D721Med (cell line): ENCODE data around the gene RGS10.

Source experiments
- DNase-seq: peaks from one replicate; pipeline ENCODE4 v3.0.0; 2011; ENCODE audit warnings: low spot score; ENCODE audit not compliant: insufficient read length
- FAIRE-seq: peaks from 2 replicates; lab custom pipeline; 2011; peaks lifted over from hg19 to GRCh38; lab: Jason Lieb, UNC
- CTCF ChIP-seq: IDR thresholded peaks from 2 replicates; pipeline ENCODE4 v1.5.1; 2012; ENCODE audit warnings: mild to moderate bottlenecking, control low read depth; ENCODE audit not compliant: insufficient read depth; ENCODE audit errors: missing control alignments

The RGS10 gene

GRCh38 chr10:119521443-119522204, 20.9 kb downstream of the RGS10 start:
- FAIRE-seq: no peak
- DNase-seq: no peak
- TF ChIP-seq CTCF: no peak

- FAIRE-seq (no peak), DNase-seq (no peak)
- no peak for TF ChIP-seq CTCF
These were observed 22.2 kb downstream of the RGS10 start for GRCh38 chr10:119520283-119520682.

- no peak for TF ChIP-seq CTCF
- DNase-seq: no peak
- FAIRE-seq: no peak
These were observed 23.6 kb downstream of the RGS10 start for GRCh38 chr10:119518936-119519335.

GRCh38 chr10:119518176-119518575, 24.3 kb downstream of the RGS10 start:
- no peak for DNase-seq
- no peak for FAIRE-seq
- TF ChIP-seq CTCF: no peak

GRCh38 chr10:119517235-119518141, 25.0 kb downstream of the RGS10 start:
- DNase-seq (no peak), FAIRE-seq (no peak)
- no peak for TF ChIP-seq CTCF

- DNase-seq: no peak
- FAIRE-seq: no peak
- TF ChIP-seq CTCF: no peak
These were observed 25.9 kb downstream of the RGS10 start for GRCh38 chr10:119516381-119517234.
